Measurements from ENCODE around the gene ACRBP. TPM values are rescaled to one million over a fixed set of nuclear protein-coding genes. Genes with fewer than 3 reads are reported as not detected.

The ACRBP gene
- total RNA-seq, 1 experiment from 2014 or later: 1.3 TPM

- Mint-ChIP-seq H3K9me3 (no peaks in the 10 kb centered on the region), H3K4me3 (no peak overlapping the region), H3K27me3 (ENCODE audit: low read depth) (peaks cover 34% of the 10 kb centered on the region), H3K4me1 (peaks cover 12 to 14% of the 10 kb centered on the region in 2 experiments), H3K27ac (no peak overlapping the region), H3K36me3 (ENCODE audit: insufficient read depth in 1 of 3, low read depth in 3 of 3) (no peaks in the 10 kb centered on the region)
- no peaks in the 10 kb centered on the region for H3K9me3 ChIP-seq (ENCODE audit: control insufficient read depth, low read depth, low read length)
- H3K56ac ChIP-seq (ENCODE audit: insufficient read length, low read depth, low read length): no peak overlapping the region
- H2BK15ac ChIP-seq (ENCODE audit: low read depth, low read length): no peak overlapping the region
- no peak overlapping the region for H2BK120ac ChIP-seq (ENCODE audit: low read depth, low read length, poor library complexity, severe bottlenecking)
- TF ChIP-seq CTCF (conservative IDR thresholded peaks at IDR 0.05): no peak
- H4K8ac ChIP-seq (replicated peaks; ENCODE audit: insufficient read length, low read depth, low read length): no peak overlapping the region
- H3K14ac ChIP-seq (ENCODE audit: insufficient read depth, low read length): no peak overlapping the region
- no peak overlapping the region for H3K18ac ChIP-seq (ENCODE audit: insufficient read length, low read depth, low read length)
- H3K4ac ChIP-seq (ENCODE audit: low read depth, low read length): no peak overlapping the region
- no peaks in the 10 kb centered on the region for H3K27me3 ChIP-seq (ENCODE audit: insufficient read depth, low read length)
- H3K4me2 ChIP-seq (ENCODE audit: insufficient read depth, insufficient read length, low read length): no peak overlapping the region
- no peak overlapping the region for H3K27ac ChIP-seq (ENCODE audit: insufficient read length, low read depth, low read length)
- no peaks in the 10 kb centered on the region for H3K4me1 ChIP-seq (ENCODE audit: insufficient read depth, low read length)
- no peak overlapping the region for H4K91ac ChIP-seq (ENCODE audit: insufficient read length, low read depth, low read length)
- no peak overlapping the region for H2BK20ac ChIP-seq (ENCODE audit: low read depth, low read length, poor library complexity, severe bottlenecking)
- H3K79me2 ChIP-seq (ENCODE audit: insufficient read depth, low read length): no peaks in the 10 kb centered on the region
- H4K5ac ChIP-seq (ENCODE audit: insufficient read length, low read depth, low read length): no peak overlapping the region
- H3K79me1 ChIP-seq (ENCODE audit: insufficient read depth, low read depth, low read length, poor library complexity, severe bottlenecking): no peaks in the 10 kb centered on the region
- no peaks in the 10 kb centered on the region for H4K20me1 ChIP-seq (ENCODE audit: control insufficient read depth, insufficient read depth, insufficient read length)
- H2AFZ ChIP-seq (ENCODE audit: low read length): no peak overlapping the region
- DNase-seq: no peak
- H3K9ac ChIP-seq (ENCODE audit: extremely low read depth, insufficient read length, low read length): no peak overlapping the region
- H2AK5ac ChIP-seq (ENCODE audit: insufficient read length, low read length): no peak overlapping the region
- H3K23me2 ChIP-seq (ENCODE audit: insufficient read length, low read depth, low read length, poor library complexity, severe bottlenecking): no peaks in the 10 kb centered on the region
- H2BK5ac ChIP-seq (ENCODE audit: insufficient read length, low read length): no peak overlapping the region
- H2BK12ac ChIP-seq (ENCODE audit: insufficient read length, low read depth, low read length): no peak overlapping the region
- H3T11ph ChIP-seq (ENCODE audit: low read length): no peak overlapping the region
- no CpG with 5 or more reads among the region's 9 CpGs for WGBS (ENCODE audit: extremely low coverage, insufficient read length, low lambda C conversion rate)
- H3K23ac ChIP-seq (ENCODE audit: insufficient read length, low read depth, low read length): no peak overlapping the region
Measured at GRCh38 chr12:6638305-6638704, 8.9 kb downstream of the ACRBP start.
